ENCODE results near the gene TTC28. TPM values are rescaled to one million over a fixed set of nuclear protein-coding genes. Genes with fewer than 3 reads are reported as not detected.
"Not testable (repeated sequence)": the region's sequence is repeated elsewhere in the genome, so short reads cannot be mapped to it uniquely, and the experiment has no call there.

TTC28 gene
- total RNA-seq, 1 experiment from 2014 or later, result 7.1 TPM

GRCh38 chr22:28408709-28409108 lies 270.9 kb downstream of the TTC28 start:
- no peak for DNase-seq (ENCODE audit: low read depth)

- DNase-seq (ENCODE audit: low read depth), result no peak
These were observed 272.0 kb downstream of the TTC28 start for GRCh38 chr22:28407645-28408044.

- DNase-seq (ENCODE audit: low read depth), result no peak
These were observed 273.4 kb downstream of the TTC28 start for GRCh38 chr22:28406246-28406645.

- DNase-seq (ENCODE audit: low read depth), result no peak
These were observed 274.1 kb downstream of the TTC28 start for GRCh38 chr22:28405588-28405987.

- no peak for DNase-seq (ENCODE audit: low read depth)
These were observed 277.1 kb downstream of the TTC28 start for GRCh38 chr22:28402539-28402938.

GRCh38 chr22:28402060-28402459 lies 277.6 kb downstream of the TTC28 start:
- no peak for DNase-seq (ENCODE audit: low read depth)

- no peak for DNase-seq (ENCODE audit: low read depth)
These were observed 280.7 kb downstream of the TTC28 start for GRCh38 chr22:28398981-28399380.

GRCh38 chr22:28398355-28398754 lies 281.3 kb downstream of the TTC28 start:
- no peak for DNase-seq (ENCODE audit: low read depth)

GRCh38 chr22:28397306-28397705 lies 282.3 kb downstream of the TTC28 start:
- no peak for DNase-seq (ENCODE audit: low read depth)

- DNase-seq (ENCODE audit: low read depth), result peak; percentile 8
These were observed 283.5 kb downstream of the TTC28 start for GRCh38 chr22:28395920-28396753.

GRCh38 chr22:28395520-28395919 lies 284.1 kb downstream of the TTC28 start:
- DNase-seq (ENCODE audit: low read depth), result no peak

- DNase-seq (ENCODE audit: low read depth), result no peak
These were observed 285.0 kb downstream of the TTC28 start for GRCh38 chr22:28394513-28395110.

GRCh38 chr22:28381429-28382167 lies 298.0 kb downstream of the TTC28 start:
- peak; percentile 2 for DNase-seq (ENCODE audit: low read depth)

GRCh38 chr22:28379951-28380350 lies 299.7 kb downstream of the TTC28 start:
- no peak for DNase-seq (ENCODE audit: low read depth)

GRCh38 chr22:28379075-28379779 lies 300.4 kb downstream of the TTC28 start:
- DNase-seq (ENCODE audit: low read depth), result no peak

- DNase-seq (ENCODE audit: low read depth), result no peak
These were observed 303.7 kb downstream of the TTC28 start for GRCh38 chr22:28375761-28376534.

- DNase-seq (ENCODE audit: low read depth), result no peak
These were observed 305.8 kb downstream of the TTC28 start for GRCh38 chr22:28373831-28374230.

- no peak for DNase-seq (ENCODE audit: low read depth)
These were observed 309.8 kb downstream of the TTC28 start for GRCh38 chr22:28369854-28370253.

- DNase-seq (ENCODE audit: low read depth), result no peak
These were observed 312.8 kb downstream of the TTC28 start for GRCh38 chr22:28366856-28367255.

- DNase-seq (ENCODE audit: low read depth), result no peak
These were observed 314.3 kb downstream of the TTC28 start for GRCh38 chr22:28365371-28365770.

GRCh38 chr22:28364105-28364504 lies 315.5 kb downstream of the TTC28 start:
- DNase-seq (ENCODE audit: low read depth), result not testable (repeated sequence)

Data from Daoy (cell line).